DOHH2 (cell line): Measurements from ENCODE around the gene KIR3DL3.
"Not testable (repeated sequence)": the region's sequence is repeated elsewhere in the genome, so short reads cannot be mapped to it uniquely, and the experiment has no call there.

ENCODE experiments used
- H3F3A ChIP-seq: fragments of 200-600 bp; sonication (generic), shearing (Covaris generic); 2 replicates; pipeline ENCODE4 v1.6.0; 2016; ENCODE audit warnings: antibody characterized with exemption, mild to moderate bottlenecking; ENCODE audit not compliant: control insufficient read depth, insufficient read depth
- H3K27ac ChIP-seq: fragments of 200-600 bp; sonication (generic); 2 replicates; pipeline ENCODE4 v1.5.1; 2014; ENCODE audit warnings: low read depth, mild to moderate bottlenecking, low read length, moderate library complexity
- H3K27me3 ChIP-seq: fragments of 200-600 bp; sonication (generic); 2 replicates; pipeline ENCODE4 v1.6.1; 2014; ENCODE audit warnings: mild to moderate bottlenecking, low read length, mixed read lengths; ENCODE audit not compliant: control insufficient read depth
- H3K36me3 ChIP-seq: fragments of 200-600 bp; sonication (generic); 2 replicates; pipeline ENCODE4 v1.6.1; 2014; ENCODE audit warnings: mild to moderate bottlenecking, low read length, moderate library complexity, mixed read lengths; ENCODE audit not compliant: control insufficient read depth
- H3K4me1 ChIP-seq: fragments of 200-600 bp; sonication (generic); 2 replicates; pipeline ENCODE4 v1.6.1; 2014; ENCODE audit warnings: mild to moderate bottlenecking, low read length, mixed read lengths; ENCODE audit not compliant: control insufficient read depth
- H3K4me2 ChIP-seq: fragments of 200-600 bp; sonication (generic); 2 replicates; pipeline ENCODE4 v1.6.0; 2014; ENCODE audit warnings: mild to moderate bottlenecking, low read length, moderate library complexity
- H3K4me3 ChIP-seq: fragments of 200-600 bp; sonication (generic); 2 replicates; pipeline ENCODE4 v1.5.1; 2014; ENCODE audit warnings: mild to moderate bottlenecking, low read length, mixed read lengths
- H3K79me2 ChIP-seq: fragments of 200-600 bp; sonication (generic); 2 replicates; pipeline ENCODE4 v1.6.1; 2014; ENCODE audit warnings: mild to moderate bottlenecking, low read length, mixed read lengths; ENCODE audit not compliant: control insufficient read depth
- H3K9me2 ChIP-seq: fragments of 200-600 bp; sonication (generic); replicated peaks from 2 replicates; pipeline ENCODE4 v1.6.1; 2014; ENCODE audit warnings: mild to moderate bottlenecking, low read length, mixed read lengths; ENCODE audit not compliant: control insufficient read depth
- H3K9me3 ChIP-seq: fragments of 200-600 bp; sonication (generic); 2 replicates; pipeline ENCODE4 v1.6.1; 2014; ENCODE audit warnings: antibody characterized with exemption, low read length, mixed read lengths; ENCODE audit not compliant: control insufficient read depth, insufficient read depth
- H4K20me1 ChIP-seq: fragments of 200-600 bp; sonication (generic); 2 replicates; pipeline ENCODE4 v1.6.0; 2014; ENCODE audit warnings: low read depth, mild to moderate bottlenecking, antibody characterized with exemption, low read length, moderate library complexity; ENCODE audit not compliant: control insufficient read depth, insufficient read depth
- CTCF ChIP-seq: fragments of 200-600 bp; sonication (generic); IDR thresholded peaks from one replicate; pipeline ENCODE4 v1.5.1; 2014; ENCODE audit warnings: antibody characterized with exemption, mild to moderate bottlenecking, low read depth, low read length; ENCODE audit not compliant: poor library complexity, severe bottlenecking
- EZH2phosphoT487 ChIP-seq: fragments of 200-600 bp; sonication (generic); IDR thresholded peaks from 2 replicates; pipeline ENCODE4 v1.6.1; 2017; ENCODE audit warnings: borderline replicate concordance, mild to moderate bottlenecking, antibody characterized with exemption, low read length, moderate library complexity, mixed read lengths

The KIR3DL3 gene

DNA sequence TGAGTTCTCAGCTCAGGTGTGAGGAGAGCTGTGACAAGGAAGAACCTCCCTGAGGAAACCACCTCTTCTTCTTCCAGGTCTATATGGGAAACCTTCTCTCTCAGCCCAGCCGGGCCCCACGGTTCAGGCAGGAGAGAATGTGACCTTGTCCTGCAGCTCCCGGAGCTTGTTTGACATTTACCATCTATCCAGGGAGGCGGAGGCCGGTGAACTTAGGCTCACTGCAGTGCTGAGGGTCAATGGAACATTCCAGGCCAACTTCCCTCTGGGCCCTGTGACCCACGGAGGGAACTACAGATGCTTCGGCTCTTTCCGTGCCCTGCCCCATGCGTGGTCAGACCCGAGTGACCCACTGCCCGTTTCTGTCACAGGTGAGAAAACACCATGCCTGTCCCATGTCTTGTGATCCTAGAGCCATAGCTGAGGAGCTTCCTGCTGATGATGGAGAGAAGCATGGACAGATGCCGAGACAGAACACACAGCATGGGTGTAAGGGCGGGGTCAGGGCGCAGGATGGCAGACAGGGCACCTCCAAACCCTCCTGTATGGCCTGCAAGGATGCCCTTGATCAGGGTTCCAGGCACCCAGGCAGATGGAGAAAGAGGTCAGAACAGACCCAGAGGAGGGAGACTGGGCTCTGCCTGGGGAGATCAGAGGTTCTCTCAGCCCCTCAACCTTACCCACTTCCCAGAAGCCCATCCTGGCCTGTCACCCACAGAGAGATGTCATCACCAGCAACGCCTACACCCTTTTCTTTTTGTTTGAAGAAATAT lies 5.4 kb downstream of the KIR3DL3 start:
- Histone ChIP-seq H3K9me2 (no peaks in the 10 kb centered on the region), H3F3A (no peaks in the 10 kb centered on the region), H4K20me1 (no peaks in the 10 kb centered on the region), H3K4me3 (no peak overlapping the region), H3K36me3 (no peaks in the 10 kb centered on the region), H3K79me2 (no peaks in the 10 kb centered on the region), H3K27ac (no peak overlapping the region), H3K9me3 (no peaks in the 10 kb centered on the region), H3K4me2 (no peak overlapping the region), H3K27me3 (no peaks in the 10 kb centered on the region; the same call in 1 of the 2 replicates), H3K4me1 (peaks cover 4% of the 10 kb centered on the region)
- TF ChIP-seq EZH2phosphoT487 (no peak), CTCF (no peak)

DNA sequence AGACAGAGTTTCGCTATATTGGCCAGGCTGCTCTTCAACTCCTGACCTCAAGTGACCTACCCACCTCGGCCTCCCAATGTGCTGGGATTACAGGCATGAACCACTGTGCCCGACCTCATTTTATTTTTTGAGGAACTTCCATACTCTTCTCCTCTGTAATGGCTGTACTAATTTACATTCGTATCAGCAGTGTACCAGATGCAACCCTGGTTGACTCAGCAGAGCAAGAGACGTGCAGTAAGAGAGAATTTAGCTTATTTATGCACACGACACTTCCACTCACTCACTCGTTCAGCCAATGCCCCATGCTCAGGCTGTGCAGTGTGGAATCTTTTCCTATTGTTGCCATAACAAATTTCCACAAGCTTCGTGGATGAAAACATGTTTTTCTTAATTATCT lies 6.9 kb downstream of the KIR3DL3 start:
- H3K36me3 ChIP-seq = no peaks in the 10 kb centered on the region
- no peak overlapping the region for H3K4me3 ChIP-seq
- H3K4me1 ChIP-seq = peaks cover 4% of the 10 kb centered on the region
- H3K4me2 ChIP-seq = no peak overlapping the region
- no peak overlapping the region for H3K27ac ChIP-seq
- no peaks in the 10 kb centered on the region for H3K9me2 ChIP-seq
- TF ChIP-seq CTCF (no peak), EZH2phosphoT487 (no peak)
- no peaks in the 10 kb centered on the region for H4K20me1 ChIP-seq
- H3K27me3 ChIP-seq = no peaks in the 10 kb centered on the region; the same call in 1 of the 2 replicates
- no peaks in the 10 kb centered on the region for H3K9me3 ChIP-seq
- H3F3A ChIP-seq = no peaks in the 10 kb centered on the region
- no peaks in the 10 kb centered on the region for H3K79me2 ChIP-seq

DNA sequence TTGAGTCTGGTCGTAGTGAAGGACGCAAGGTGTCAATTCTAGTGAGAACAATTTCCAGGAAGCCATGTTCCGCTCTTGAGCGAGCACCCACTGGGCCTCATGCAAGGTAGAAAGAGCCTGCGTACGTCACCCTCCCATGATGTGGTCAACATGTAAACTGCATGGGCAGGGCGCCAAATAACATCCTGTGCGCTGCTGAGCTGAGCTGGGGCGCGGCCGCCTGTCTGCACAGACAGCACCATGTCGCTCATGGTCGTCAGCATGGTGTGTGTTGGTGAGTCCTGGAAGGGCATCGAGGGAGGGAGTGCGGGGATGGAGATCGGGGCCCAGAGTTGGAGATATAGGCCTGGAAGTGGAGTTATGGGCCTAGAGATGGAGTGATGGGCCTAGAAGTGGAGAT lies 14.1 kb downstream of the KIR3DL3 start, which contains the start of gene KIR2DL3:
Gene KIR2DL3 (plus strand): TSS at position 208 of the 400 bp plus-strand sequence. CDS start 33 bp downstream, at position 241.
- H3F3A ChIP-seq, H3K9me2 ChIP-seq, H3K4me1 ChIP-seq, H3K27me3 ChIP-seq, H3K4me3 ChIP-seq, H3K79me2 ChIP-seq, H3K36me3 ChIP-seq, H3K9me3 ChIP-seq, H3K27ac ChIP-seq, H3K4me2 ChIP-seq, H4K20me1 ChIP-seq: not testable (repeated sequence)

GRCh38 chr19:54738715-54739114 lies 14.5 kb downstream of the KIR3DL3 start:
- Histone ChIP-seq H3K36me3 (no peaks in the 10 kb centered on the region), H3K79me2 (no peaks in the 10 kb centered on the region), H3K4me3 (no peak overlapping the region), H3K9me2 (no peaks in the 10 kb centered on the region), H3K9me3 (no peaks in the 10 kb centered on the region), H3K27me3 (no peaks in the 10 kb centered on the region), H3K27ac (no peak overlapping the region), H3K4me1 (no peaks in the 10 kb centered on the region), H3K4me2 (no peak overlapping the region), H4K20me1 (no peaks in the 10 kb centered on the region), H3F3A (no peaks in the 10 kb centered on the region)
- no peak for TF ChIP-seq CTCF
- no peak for TF ChIP-seq EZH2phosphoT487
